Fibroblast of skin of left quadriceps (primary cell): Measurements from ENCODE around the gene DPF3.

Experiments used
- DNase-seq, 2 experiments: peaks; one replicate each; pipeline ENCODE4 v3.0.0-alpha.2; 2013; ENCODE audit warnings: low read depth in 2 of 2

DPF3 gene

GRCh38 chr14:72616811-72617210, 277.1 kb downstream of the DPF3 start:
- no peak for DNase-seq

- DNase-seq, result no peak
Measured at GRCh38 chr14:72616294-72616693, 277.6 kb downstream of the DPF3 start.

DNA sequence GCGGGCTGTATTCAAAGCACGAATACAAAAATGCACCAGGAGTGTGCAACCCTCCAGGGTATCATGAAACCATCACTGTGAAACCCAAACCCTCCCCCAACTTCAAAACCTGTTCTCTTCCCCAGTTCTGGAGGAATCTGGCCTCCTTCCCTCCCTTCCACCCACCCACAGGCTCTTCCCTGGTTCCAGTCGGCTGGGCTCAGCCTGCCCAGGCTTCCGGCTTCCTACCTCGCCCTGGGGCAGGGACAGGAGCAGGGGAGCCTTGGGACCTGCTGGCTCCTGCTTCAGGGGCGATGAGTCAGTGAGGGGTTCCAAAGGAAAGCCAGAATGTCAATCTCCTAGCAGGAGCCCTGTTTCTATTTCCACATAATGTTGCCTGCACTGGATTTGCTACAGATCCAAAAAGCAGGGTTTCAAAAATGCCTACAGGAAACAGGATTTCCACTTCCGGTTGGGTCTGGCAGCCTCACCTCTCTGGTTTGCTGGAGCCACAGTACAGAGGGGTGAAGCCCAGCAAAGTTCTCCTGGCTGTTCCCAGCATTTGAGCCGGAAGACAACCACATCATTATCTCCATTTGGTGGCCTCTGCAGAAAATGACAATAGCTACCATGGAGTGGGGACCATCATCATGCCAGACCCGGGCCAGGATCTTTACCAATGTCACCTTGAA, 278.3 kb downstream of the DPF3 start:
- DNase-seq, result no peak

DNA sequence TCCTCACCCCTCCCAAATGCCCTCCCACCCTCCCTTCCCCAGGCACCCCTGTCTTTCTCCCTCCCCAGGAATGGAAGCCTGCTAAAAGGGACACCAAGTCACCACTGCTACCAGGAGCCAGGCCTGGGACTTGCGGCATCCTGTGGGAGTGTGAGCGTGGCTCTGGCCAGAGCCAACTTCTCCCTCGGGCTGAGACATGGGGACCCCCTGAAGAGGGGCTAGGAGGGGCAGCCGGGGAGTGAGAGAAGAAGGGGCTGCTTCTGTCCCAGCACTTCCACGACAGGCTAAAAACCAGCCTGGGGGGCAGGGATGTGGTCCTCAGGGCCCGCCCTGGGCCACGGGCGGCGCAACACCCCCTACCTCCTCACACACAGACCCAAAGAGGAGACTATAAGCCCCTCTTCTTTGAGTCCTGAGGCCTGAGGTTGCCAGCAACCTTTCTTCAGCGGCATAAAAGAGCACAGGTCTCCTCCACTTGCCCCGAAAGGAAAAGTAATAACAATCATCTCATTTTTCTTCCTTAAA, 278.9 kb downstream of the DPF3 start:
- no peak for DNase-seq

GRCh38 chr14:72614365-72614764, 279.5 kb downstream of the DPF3 start:
- no peak for DNase-seq

- no peak for DNase-seq
Measured at GRCh38 chr14:72613975-72614319, 280.0 kb downstream of the DPF3 start.

DNA sequence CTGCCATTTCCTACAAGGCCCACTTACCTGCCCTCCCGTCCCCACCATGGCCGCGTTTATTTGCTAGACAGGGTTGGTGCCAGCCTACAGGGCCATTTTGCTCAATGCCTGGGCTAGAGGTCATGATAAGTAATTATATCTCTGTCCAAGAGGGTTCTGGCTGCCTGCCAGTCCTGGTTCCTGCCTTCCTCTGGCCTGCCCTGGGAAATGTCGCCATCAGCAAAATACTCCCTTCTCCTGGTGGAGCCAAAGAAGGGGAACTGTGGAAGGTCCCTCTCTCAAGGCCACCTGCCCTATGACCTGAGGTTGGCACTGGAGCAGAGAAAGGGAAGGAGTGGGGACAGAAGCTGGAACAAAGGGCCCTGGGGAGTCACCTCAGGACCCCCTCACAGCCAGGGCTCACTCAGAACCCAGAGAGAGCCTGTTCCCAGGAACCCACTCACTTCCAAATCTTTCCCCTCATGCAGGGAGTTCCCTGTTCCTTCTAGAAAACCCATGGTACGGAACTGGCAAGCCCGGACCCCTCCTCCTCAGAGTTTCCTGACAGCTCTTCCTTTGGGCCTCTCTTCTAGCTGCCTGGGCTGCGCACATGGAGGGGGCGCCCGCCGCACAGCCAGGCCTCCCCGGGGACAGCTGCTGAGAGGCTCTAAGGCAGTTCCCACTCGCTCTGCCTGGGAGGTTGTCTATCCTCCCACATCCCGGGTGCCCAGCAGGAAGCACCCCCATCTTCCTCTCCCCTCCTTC, 280.5 kb downstream of the DPF3 start:
- DNase-seq, result no peak

GRCh38 chr14:72612041-72612440, 281.9 kb downstream of the DPF3 start:
- DNase-seq, result no peak

DNA sequence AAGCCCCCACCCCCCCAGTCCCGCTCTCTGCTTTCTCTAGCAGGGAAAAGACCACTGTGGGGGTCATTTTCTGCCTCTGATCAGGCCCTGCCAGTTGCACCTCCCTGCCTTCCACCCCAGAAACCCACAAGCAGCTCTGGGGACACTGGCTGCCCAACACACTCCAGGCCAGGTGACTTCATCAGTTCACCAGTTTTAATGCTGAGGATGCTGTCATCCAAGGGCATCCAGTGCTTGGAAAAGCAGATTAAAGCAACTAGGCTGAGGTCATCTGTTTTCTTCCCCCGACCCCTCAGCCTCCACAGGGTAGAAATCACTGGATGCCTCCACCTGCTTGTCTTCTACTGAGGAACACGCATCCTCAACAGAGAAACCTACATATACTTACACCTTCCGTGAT, 282.4 kb downstream of the DPF3 start:
- no peak for DNase-seq

DNA sequence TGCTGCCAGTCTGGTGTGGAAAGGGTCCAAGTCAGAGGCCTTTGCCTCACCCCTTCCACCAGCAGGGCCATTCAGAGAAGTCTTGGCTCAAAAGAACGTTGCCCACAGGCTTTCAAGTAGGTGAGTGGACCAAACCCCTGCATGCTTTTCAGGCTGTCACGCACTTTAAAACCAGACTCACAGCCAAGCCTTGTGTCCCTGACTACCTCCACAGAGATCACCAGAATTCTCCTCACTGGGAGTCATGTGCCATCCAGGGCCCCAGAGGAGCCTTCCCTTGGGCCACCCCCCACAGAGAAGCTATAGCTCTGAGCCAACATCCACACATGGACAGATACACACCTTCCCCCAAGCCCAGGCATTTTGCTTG, 283.1 kb downstream of the DPF3 start:
- no peak for DNase-seq

DNA sequence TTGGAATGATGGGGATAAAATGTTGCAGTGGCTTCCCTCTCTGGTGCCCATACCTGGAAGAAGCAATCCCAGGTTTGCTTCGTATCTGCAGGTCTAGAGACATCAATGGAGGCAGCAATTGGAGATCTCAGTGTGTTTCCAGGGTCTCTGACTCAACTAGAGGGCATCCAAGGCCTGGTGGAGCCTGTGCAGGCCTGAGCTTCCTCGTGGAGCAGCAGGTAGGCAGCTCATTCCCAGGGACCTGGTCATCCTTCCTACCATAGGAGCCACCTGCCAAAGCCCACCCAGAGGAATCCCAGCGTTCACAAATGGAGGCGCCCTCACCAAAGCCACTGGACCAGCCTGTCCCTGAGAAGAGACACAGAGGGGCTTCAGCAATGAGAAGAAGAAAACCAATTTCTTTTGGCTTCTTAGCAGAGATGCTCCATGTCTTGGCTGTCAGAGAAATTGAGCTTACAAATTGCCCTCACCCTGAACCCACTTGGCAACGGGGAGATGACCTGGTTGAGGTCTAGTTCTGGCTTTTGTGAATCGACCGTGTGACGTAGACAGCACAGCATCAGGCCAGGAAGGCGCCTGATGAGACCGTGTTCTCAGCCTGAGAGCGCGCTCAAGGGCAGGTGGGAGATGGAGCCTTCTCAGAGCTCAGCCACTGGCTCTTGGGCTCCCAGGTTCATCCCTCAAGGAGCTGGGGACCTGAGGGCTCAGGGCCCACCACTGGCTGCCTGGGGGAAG, 283.6 kb downstream of the DPF3 start:
- DNase-seq, result no peak

DNA sequence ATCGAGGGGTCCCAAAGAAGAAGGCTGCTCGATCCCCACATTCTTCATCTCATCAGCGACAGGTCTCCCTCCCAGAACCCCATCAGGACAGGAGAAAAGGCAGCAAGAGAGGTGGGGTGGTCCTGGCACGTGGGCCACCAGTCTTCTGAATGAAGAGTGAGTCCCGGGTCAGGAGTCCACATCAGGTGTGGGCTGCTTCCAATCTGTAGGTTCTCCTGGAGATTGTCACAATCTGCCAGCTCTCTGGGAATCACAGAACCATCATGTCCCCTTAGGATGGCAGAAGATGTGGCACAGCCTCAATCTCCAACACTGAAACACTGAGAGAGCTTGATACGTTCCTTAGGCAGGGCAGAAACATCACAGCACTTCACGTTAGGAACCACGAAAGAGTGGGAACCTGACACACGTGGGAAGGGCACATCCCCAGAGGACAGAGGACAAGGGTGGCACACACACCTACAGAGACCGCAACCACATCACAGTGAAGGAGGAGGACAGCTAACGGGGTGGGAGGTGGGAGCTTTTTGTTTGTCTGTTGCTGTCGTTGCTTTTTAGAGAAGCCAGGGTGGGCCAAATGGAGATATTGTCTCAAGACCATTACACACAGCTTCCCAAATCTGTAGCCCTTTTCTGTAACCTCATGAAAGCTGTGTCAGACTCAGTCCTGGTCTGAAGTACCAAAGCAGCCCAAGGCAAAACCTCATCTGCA, 284.5 kb downstream of the DPF3 start:
- no peak for DNase-seq

DNA sequence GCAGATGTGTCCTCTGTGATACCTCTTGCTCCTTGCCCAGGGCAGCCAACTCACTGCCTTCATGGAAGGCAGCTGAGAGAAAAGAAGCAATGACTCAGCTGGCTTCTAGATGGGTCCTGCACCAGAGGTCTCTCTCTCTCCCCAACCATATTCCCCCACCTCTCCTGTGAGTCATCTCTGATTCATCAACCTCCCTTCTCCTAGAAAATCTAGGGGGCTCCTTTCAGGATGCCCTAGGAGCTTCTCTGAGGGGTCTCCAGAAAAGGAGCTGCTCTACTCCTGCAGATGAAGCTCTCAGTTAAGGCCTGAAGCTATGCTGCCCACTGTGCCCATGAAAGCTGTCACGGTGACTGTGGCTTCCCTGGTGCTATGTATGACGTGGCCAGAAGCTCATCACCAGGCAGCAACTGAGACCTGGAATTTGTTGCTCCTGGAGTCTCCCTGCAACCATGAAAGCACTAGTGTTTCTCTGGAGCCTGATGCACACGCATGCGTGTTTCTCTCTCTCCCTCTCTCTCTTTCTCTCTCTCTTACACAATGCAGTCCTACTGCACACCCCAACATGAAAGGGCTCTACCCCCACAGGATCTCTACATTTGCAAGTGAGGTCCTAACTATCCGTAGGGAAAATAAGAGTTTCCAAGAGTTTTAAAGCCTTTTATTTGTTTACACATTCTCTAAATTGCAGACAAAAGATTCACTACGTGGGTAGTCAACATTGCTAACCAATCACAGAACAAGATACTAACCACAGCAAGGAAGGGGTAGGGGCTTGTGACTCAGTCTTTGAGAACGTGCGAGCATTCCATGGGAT, 285.3 kb downstream of the DPF3 start:
- peak; percentile 83 to 84 for DNase-seq

- peak; percentile 38 to 45 for DNase-seq
Measured at GRCh38 chr14:72607386-72608130, 286.3 kb downstream of the DPF3 start.

DNA sequence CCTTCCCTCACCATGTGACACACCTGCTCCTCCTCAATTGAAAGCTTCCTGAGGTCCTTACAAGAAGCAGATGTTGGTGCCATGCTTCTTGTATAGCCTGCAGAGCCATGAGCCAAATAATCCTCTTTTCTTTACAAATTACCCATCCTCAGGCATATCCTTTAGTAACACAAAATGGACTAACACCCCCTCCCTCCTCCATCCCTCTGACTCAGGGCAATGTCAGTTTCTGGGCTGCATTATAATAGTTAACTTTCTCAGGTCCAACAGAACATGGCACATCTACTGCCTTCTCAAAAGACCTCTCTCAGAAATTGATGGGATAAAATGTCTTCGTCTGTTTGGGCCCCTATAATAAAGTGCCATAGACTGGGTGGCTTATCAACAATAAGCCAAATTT, 287.0 kb downstream of the DPF3 start:
- no peak for DNase-seq

GRCh38 chr14:72605921-72606220, 288.0 kb downstream of the DPF3 start:
- no peak for DNase-seq

- no peak for DNase-seq
Measured at GRCh38 chr14:72605096-72605920, 288.6 kb downstream of the DPF3 start.

GRCh38 chr14:72604133-72604532, 289.8 kb downstream of the DPF3 start:
- no peak for DNase-seq

DNA sequence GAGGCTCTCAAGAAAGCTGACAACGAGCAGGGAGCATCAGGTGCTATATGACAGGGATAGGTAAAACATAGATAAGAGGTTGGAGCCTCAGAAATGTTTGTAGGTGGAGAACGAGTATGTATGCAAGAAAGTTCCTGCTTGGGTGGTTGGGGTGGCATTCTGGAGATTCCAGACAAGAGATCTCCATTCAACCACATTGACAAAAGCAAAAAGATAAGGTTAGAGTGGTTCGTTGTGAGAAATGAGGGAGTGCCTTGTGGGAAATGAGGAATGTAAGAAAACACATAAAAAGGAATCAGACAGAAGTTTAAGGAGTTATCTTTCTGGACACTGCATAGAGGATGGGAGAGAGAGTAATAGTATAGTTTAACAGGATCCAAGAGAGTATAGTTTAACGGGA, 290.3 kb downstream of the DPF3 start:
- no peak for DNase-seq
